ENCODE data around the gene PALLD. TPM values are rescaled to one million over a fixed set of nuclear protein-coding genes. Genes with fewer than 3 reads are reported as not detected.
"Not testable (repeated sequence)": the region's sequence is repeated elsewhere in the genome, so short reads cannot be mapped to it uniquely, and the experiment has no call there.

The PALLD gene
- total RNA-seq, 1 experiment from 2014 or later: 91.8 TPM

- DNase-seq (ENCODE audit: extremely low read depth, low read depth): no peak
These were observed 222.9 kb downstream of the PALLD start for GRCh38 chr4:168719725-168720124.

DNA sequence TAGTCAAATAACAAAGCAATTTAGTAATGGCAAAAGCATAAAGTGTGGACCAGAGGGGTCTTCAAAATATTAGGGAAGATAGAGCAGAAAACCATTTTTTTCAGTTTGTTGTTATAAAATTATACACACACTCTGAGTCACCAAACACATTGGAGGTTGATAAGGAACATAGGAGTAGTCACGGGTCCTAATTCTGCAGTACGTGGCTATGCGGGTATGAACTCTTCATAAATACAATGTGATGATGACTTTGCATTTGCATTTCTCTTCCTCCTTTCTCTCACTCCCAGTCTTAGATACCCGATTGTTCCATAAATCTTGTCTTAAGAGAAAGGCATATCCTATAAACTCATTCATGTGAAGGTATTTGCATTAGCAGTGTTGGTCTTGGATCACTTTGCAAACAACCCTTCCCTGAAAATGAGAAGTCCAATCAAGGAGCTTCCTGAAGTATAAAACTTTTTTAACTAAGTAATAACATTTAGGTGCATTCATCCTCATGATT, 223.6 kb downstream of the PALLD start:
- no peak for DNase-seq (ENCODE audit: extremely low read depth, low read depth)

DNA sequence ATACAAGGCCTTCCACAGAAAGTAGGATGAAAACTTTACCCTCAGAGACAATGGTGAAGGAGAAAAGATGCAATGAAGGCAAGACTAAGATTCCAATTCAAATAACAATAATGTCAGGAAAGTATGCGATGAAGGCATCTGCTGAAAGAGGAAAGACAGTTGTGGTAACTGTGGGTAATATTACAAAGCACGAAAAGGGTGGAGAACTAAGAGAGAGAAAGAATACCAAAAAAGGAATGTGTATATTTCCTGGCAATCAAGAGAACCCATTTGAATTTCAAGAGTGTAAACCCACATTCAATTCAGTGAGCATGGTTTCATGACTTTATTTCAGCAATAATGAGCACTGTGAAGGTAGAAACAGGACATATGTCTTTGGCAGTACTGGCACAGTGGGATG, 225.5 kb downstream of the PALLD start:
- no peak for DNase-seq (ENCODE audit: extremely low read depth, low read depth)

- no peak for DNase-seq (ENCODE audit: extremely low read depth, low read depth)
These were observed 226.2 kb downstream of the PALLD start for GRCh38 chr4:168723020-168723419.

DNA sequence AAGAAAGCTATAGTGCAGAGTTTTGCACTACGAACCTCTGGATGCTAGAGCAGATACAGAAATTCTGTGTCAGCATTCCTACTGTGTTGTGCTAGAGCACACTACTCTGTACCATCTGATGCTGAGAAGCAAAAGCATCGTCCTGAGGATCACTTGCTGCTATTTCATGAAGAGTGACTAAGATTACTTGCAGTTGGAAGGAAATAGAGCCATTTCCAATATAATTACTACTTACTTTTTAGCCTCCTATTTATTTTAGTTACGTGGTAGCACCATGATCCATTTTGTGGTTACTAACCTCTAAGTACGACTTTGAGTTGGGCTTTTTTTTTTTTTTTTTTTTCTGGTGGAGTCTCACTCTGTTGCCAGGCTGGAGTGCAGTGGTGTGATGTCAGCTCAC, 226.7 kb downstream of the PALLD start:
- no peak for DNase-seq (ENCODE audit: extremely low read depth, low read depth)

DNA sequence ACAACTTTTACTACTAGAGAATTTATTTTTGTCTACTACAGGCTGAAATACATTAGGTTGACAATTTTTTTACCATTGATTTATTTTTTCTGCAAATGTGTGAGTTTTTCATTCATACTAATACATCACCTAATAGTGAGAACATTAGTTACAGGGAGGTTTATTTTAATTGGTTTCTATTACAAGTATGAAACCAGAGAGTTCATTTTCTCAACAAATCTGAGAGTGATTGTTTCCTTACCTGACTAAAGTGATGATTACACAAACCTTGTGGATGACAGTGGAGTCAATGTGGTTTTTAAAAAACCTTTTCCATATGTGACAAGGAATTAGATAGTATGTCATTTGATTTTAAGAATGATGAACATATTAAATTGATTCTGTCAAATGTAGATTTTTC, 227.4 kb downstream of the PALLD start:
- DNase-seq (ENCODE audit: extremely low read depth, low read depth): no peak

- no peak for DNase-seq (ENCODE audit: extremely low read depth, low read depth)
These were observed 228.0 kb downstream of the PALLD start for GRCh38 chr4:168724686-168725411.

DNA sequence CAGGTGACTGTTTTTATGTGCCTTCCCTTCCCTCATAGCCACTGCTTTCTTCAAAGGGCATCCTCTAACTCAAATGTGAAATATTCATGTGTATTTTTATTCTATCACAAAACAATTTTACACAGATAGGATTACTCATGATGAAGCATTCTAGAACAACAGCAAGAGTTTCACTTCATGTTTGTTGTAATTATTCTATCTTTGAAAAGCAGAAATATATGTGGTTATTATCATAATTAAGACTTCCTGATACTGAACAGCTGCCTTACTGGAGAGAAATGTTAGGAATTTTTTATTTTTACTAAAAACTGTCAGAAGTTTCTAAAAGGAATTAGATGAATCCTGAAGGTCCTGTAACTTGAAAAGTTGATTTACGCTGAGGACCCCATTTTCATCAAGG, 229.1 kb downstream of the PALLD start:
- no peak for DNase-seq (ENCODE audit: extremely low read depth, low read depth)

- DNase-seq (ENCODE audit: extremely low read depth, low read depth): not testable (repeated sequence)
These were observed 230.3 kb downstream of the PALLD start for GRCh38 chr4:168727181-168727580.

DNA sequence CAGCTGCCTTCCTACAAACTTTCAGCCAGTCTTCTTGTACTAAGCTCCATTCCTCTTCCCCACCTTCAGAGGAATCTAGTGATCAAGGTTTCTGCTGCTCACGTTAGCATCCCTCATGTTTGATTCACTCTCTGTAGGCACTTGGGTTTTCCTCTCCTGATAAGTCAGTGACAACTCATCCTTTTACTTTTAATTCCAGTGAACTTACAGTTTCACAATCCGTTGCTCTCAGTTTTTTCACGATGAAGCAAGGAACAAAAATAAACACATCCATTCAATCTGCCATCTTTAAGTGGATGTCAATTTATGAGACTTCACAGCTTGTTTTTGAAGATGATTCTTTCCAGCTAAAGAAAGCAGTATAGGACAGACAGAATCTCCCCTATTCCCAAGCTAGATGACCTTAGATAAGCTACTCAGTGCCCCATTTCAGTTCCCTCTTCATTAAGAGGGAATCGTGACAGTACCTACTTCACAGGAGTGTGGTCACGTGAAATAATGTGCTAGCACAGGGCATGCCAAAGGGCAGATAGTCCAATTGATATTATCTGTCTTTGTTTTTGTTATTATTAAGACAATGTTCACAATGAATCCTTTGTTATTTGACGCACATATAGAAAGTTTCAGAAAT, 234.3 kb downstream of the PALLD start:
- no peak for DNase-seq (ENCODE audit: extremely low read depth, low read depth)

DNA sequence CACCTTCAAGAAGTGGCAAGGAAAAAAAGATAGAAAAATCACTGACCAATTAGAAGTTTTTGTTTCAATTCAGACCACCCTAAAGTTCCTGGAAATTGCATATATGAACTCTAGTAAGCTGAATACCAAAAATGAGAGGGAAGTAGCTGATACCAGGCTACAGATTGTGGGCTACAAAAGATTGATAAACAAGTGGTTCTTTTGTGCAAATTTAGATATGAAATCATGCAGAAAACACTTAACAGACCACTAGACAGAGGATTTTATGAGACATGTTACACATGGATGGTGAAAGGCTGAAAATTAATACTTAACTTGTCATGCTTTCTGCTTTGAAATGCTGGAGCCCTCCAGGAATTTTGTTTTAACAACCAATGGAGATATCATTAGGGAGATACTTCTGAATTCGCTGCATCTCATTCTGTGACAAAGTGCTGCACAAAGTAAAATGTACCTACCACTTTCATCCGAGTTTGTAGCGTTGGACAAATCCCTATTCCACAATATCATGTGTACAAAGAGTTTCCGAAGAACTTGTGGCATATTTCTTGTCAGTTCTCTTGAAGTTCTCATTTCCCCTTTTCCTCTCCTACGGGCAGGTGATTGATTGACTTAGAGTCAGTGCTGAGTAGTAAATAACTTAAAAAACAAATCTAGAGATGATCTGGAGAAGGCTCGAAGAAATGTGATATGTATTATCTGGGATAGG, 235.0 kb downstream of the PALLD start:
- no peak for DNase-seq (ENCODE audit: extremely low read depth, low read depth)

GRCh38 chr4:168732714-168733113, 235.9 kb downstream of the PALLD start:
- no peak for DNase-seq (ENCODE audit: extremely low read depth, low read depth)

DNA sequence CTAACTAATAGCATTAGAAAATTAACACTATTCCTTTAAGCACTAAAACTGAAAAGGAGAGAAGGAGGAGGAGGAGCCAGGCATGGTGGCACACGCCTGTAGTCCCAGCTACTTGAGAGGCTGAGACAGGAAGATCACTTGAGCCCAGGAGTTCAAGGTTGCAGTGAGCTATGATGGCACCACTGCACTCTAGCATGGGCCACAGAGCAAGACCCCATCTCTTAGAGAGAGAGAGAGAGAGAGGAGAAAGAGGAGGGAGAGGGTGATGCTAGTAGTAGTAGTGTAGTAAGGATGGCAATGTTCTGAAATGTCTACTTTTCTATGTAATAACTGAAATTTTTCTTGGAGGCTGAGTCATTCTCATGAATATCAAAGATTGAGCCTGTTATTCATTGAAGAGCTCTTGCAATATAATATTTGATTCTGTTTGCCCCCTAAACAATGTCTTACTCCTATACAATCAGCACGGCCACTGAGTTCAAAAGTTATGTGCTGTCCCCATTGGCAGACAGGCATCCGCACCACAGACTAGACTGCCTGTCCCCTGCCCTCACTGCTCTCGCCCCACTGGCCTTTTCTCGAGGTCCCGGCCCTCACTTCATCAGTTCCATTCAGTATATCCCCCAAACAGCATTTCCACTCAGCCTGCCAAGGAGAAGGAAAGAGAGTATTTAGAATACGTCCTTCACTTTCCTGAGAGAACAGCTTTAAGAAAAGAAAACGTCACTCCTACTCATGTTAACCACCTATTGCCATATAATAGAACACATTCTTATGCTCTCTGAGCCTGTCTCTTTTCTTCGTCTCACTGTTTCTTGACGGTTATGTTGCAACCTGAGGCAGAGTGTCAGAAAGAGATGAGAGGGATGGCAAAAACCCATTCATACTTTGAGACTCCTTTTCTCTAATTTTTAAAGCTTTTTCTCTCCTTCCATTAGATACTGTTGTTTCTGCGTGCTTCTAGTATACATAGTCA, 238.1 kb downstream of the PALLD start:
- DNase-seq (ENCODE audit: extremely low read depth, low read depth): no peak

- no peak for DNase-seq (ENCODE audit: extremely low read depth, low read depth)
These were observed 238.9 kb downstream of the PALLD start for GRCh38 chr4:168735735-168736134.

DNA sequence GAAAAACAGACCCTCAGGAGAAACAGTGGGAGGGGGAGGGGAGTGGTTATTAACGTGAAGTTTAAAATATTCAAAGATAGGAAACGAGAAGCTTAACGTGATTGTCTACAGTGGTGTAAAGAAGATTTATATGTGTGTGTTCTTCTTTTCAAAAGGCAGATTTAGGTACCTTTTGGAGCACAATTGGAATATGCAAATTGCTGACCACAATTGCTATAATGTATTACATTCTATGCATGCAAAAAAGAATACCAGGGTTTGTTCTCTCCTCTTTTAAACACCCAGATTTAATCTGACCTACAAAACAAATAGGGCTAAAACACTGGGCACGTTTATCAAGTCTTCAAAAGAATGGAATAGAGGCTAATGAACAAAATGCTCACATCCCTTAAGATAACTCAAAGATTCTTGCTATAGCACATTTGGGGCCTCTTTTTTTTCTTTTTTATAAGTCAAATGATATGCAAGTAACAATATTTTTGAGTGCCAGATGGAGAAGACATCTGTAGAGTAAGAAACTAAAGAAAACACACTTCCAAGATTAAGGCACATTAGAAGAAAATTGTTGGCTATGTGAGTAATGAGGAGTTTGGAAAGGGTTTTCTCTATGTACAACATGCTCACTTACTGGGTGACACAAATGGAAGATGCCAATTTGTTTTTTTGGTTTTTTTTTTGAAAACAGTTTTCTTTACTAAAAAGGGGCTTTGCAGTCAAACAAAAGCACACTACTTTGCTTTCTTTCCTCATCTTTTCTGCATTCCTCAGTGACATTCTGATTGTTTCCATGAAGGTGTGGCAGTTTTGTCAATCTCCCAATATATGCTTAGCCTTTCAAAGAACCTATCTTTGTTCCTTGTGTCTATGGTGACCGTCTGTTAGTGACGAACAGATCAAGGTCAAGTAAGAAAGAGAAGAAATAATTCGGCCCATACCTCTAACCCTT, 240.3 kb downstream of the PALLD start:
- DNase-seq (ENCODE audit: extremely low read depth, low read depth): no peak

DNA sequence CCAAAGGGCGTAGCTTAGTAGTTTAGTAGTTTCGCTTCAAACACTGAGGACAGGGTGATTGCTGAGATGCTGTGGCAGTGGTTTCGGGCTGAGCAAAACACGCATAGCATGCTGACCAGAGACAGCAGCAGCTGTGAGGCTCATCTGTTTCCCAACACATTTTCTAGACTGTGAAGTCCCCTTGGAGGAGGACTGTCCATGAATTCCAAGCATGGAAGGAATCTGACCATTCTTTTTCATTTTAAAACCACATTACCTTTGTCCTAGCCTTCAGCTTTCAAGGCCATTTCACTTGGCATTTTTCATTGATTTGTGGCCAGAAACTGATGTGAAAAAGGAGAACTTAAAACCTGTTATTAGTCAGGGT, 240.9 kb downstream of the PALLD start:
- no peak for DNase-seq (ENCODE audit: extremely low read depth, low read depth)

GRCh38 chr4:168739886-168740285, 243.0 kb downstream of the PALLD start:
- no peak for DNase-seq (ENCODE audit: extremely low read depth, low read depth)

- DNase-seq (ENCODE audit: extremely low read depth, low read depth): no peak
These were observed 243.8 kb downstream of the PALLD start for GRCh38 chr4:168740691-168741090.

Measured in NCI-H460 (cell line).